Measurements from ENCODE around the gene CSF3R. TPM values are rescaled to one million over a fixed set of nuclear protein-coding genes. Genes with fewer than 3 reads are reported as not detected.

The CSF3R gene
- total RNA-seq, 1 donor from 2014 or later, result 0.20 TPM

GRCh38 chr1:36458910-36459309 lies 23.8 kb downstream of the CSF3R start:
- H3K79me2 ChIP-seq (ENCODE audit: insufficient read depth, low read length), result peaks cover 14% of the 10 kb centered on the region
- no peaks in the 10 kb centered on the region for H3K27me3 ChIP-seq (ENCODE audit: insufficient read depth, low read length)
- H3K4me3 ChIP-seq (ENCODE audit: insufficient read depth, low read depth, low read length), result no peak overlapping the region
- H4K20me1 ChIP-seq (ENCODE audit: insufficient read depth, low read length), result no peaks in the 10 kb centered on the region
- no peak for FAIRE-seq
- no peak overlapping the region for H2AFZ ChIP-seq (ENCODE audit: low read depth, low read length)
- peaks cover 11% of the 10 kb centered on the region for H3K4me1 Mint-ChIP-seq (ENCODE audit: low read depth, unreplicated experiment)
- H3K9me3 ChIP-seq (ENCODE audit: insufficient read depth, low read depth, low read length), result no peaks in the 10 kb centered on the region
- peaks cover 5% of the 10 kb centered on the region for H3K4me1 ChIP-seq (ENCODE audit: insufficient read depth, low read length)
- H3K27ac ChIP-seq (ENCODE audit: low read depth, low read length), result no peak overlapping the region
- no peak overlapping the region for H3K4me2 ChIP-seq (ENCODE audit: low read length)
- peaks cover 2% of the 10 kb centered on the region for H3K9me3 Mint-ChIP-seq (ENCODE audit: unreplicated experiment)
- TF ChIP-seq CTCF (IDR thresholded peaks at IDR 0.05; ENCODE audit: insufficient read depth, low read depth, low read length), result no peak
- no peak for TF ChIP-seq EZH2 (IDR thresholded peaks at IDR 0.05; ENCODE audit: insufficient read depth, low read length)
- H3K4me3 Mint-ChIP-seq (ENCODE audit: unreplicated experiment), result no peak overlapping the region
- no peak overlapping the region for H3K9ac ChIP-seq (ENCODE audit: low read length)
- no peak for DNase-seq (ENCODE audit: low read depth)
- no peak overlapping the region for H3K27ac Mint-ChIP-seq (ENCODE audit: unreplicated experiment)
- peaks cover 9% of the 10 kb centered on the region for H3K36me3 Mint-ChIP-seq (ENCODE audit: low read depth, unreplicated experiment)
- peaks cover 51% of the 10 kb centered on the region for H3K36me3 ChIP-seq (ENCODE audit: insufficient read depth, low read length)
- no peaks in the 10 kb centered on the region for H3K27me3 Mint-ChIP-seq (ENCODE audit: low read depth, unreplicated experiment)

- no peak for FAIRE-seq
- Histone ChIP-seq H3K4me3 (ENCODE audit: insufficient read depth, low read depth, low read length) (no peak overlapping the region), H3K36me3 (ENCODE audit: insufficient read depth, low read length) (peaks cover 51% of the 10 kb centered on the region), H4K20me1 (ENCODE audit: insufficient read depth, low read length) (no peaks in the 10 kb centered on the region), H2AFZ (ENCODE audit: low read depth, low read length) (no peak overlapping the region), H3K4me2 (ENCODE audit: low read length) (no peak overlapping the region), H3K4me1 (ENCODE audit: insufficient read depth, low read length) (no peaks in the 10 kb centered on the region), H3K9ac (ENCODE audit: low read length) (no peak overlapping the region), H3K79me2 (ENCODE audit: insufficient read depth, low read length) (peaks cover 5% of the 10 kb centered on the region), H3K27me3 (ENCODE audit: insufficient read depth, low read length) (no peaks in the 10 kb centered on the region), H3K9me3 (ENCODE audit: insufficient read depth, low read depth, low read length) (no peaks in the 10 kb centered on the region), H3K27ac (ENCODE audit: low read depth, low read length) (no peak overlapping the region)
- DNase-seq (ENCODE audit: low read depth), result no peak
- Mint-ChIP-seq H3K4me3 (ENCODE audit: unreplicated experiment) (no peak overlapping the region), H3K27ac (ENCODE audit: unreplicated experiment) (no peak overlapping the region), H3K4me1 (ENCODE audit: low read depth, unreplicated experiment) (peaks cover 11% of the 10 kb centered on the region), H3K27me3 (ENCODE audit: low read depth, unreplicated experiment) (no peaks in the 10 kb centered on the region), H3K9me3 (ENCODE audit: unreplicated experiment) (peaks cover 2% of the 10 kb centered on the region), H3K36me3 (ENCODE audit: low read depth, unreplicated experiment) (peaks cover 9% of the 10 kb centered on the region)
- TF ChIP-seq CTCF (IDR thresholded peaks at IDR 0.05; ENCODE audit: insufficient read depth, low read depth, low read length) (no peak), EZH2 (IDR thresholded peaks at IDR 0.05; ENCODE audit: insufficient read depth, low read length) (no peak)
These were observed 25.0 kb downstream of the CSF3R start for GRCh38 chr1:36457691-36458090.

GRCh38 chr1:36456391-36456928 lies 26.3 kb downstream of the CSF3R start:
- no peaks in the 10 kb centered on the region for H3K4me1 ChIP-seq (ENCODE audit: insufficient read depth, low read length)
- H3K9ac ChIP-seq (ENCODE audit: low read length), result no peak overlapping the region
- FAIRE-seq (peak; percentile 37), DNase-seq (ENCODE audit: low read depth) (no peak)
- H3K27ac ChIP-seq (ENCODE audit: low read depth, low read length), result no peak overlapping the region
- no peak overlapping the region for H3K4me3 Mint-ChIP-seq (ENCODE audit: unreplicated experiment)
- peaks cover 2% of the 10 kb centered on the region for H3K9me3 Mint-ChIP-seq (ENCODE audit: unreplicated experiment)
- peaks cover 48% of the 10 kb centered on the region for H3K36me3 ChIP-seq (ENCODE audit: insufficient read depth, low read length)
- no peak overlapping the region for H2AFZ ChIP-seq (ENCODE audit: low read depth, low read length)
- no peaks in the 10 kb centered on the region for H3K79me2 ChIP-seq (ENCODE audit: insufficient read depth, low read length)
- H3K4me2 ChIP-seq (ENCODE audit: low read length), result no peak overlapping the region
- H3K9me3 ChIP-seq (ENCODE audit: insufficient read depth, low read depth, low read length), result no peaks in the 10 kb centered on the region
- H3K4me3 ChIP-seq (ENCODE audit: insufficient read depth, low read depth, low read length), result no peak overlapping the region
- no peak overlapping the region for H3K27ac Mint-ChIP-seq (ENCODE audit: unreplicated experiment)
- TF ChIP-seq CTCF (IDR thresholded peaks at IDR 0.05; ENCODE audit: insufficient read depth, low read depth, low read length), result no peak
- no peak for TF ChIP-seq EZH2 (IDR thresholded peaks at IDR 0.05; ENCODE audit: insufficient read depth, low read length)
- H3K27me3 Mint-ChIP-seq (ENCODE audit: low read depth, unreplicated experiment), result no peaks in the 10 kb centered on the region
- H4K20me1 ChIP-seq (ENCODE audit: insufficient read depth, low read length), result no peaks in the 10 kb centered on the region
- peaks cover 11% of the 10 kb centered on the region for H3K4me1 Mint-ChIP-seq (ENCODE audit: low read depth, unreplicated experiment)
- peaks cover 12% of the 10 kb centered on the region for H3K36me3 Mint-ChIP-seq (ENCODE audit: low read depth, unreplicated experiment)
- H3K27me3 ChIP-seq (ENCODE audit: insufficient read depth, low read length), result no peaks in the 10 kb centered on the region

Measured in astrocyte (in vitro differentiated cells and primary cell).